GM12878 (cell line): ENCODE data around the gene C1QTNF1.

Experiments used
- CREB1 ChIP-seq: IDR thresholded peaks from 2 replicates; pipeline ENCODE4 v1.6.1; 2012; ENCODE audit warnings: low read depth, mild to moderate bottlenecking, inconsistent platforms
- TCF12 ChIP-seq: IDR thresholded peaks from 2 replicates; pipeline ENCODE4 v1.6.1; 2011; ENCODE audit warnings: low read depth, mild to moderate bottlenecking, low read length
- TF ChIP-seq, protein P1 (sequence below), 3 experiments: IDR thresholded peaks in 2 of 3; conservative IDR thresholded peaks in 1 of 3; 2 replicates each; pipeline ENCODE4 v1.5.1; 2011; ENCODE audit warnings: low read depth in 3 of 3, low read length in 3 of 3, mild to moderate bottlenecking in 3 of 3, control low read depth in 2 of 3, moderate library complexity in 2 of 3, inconsistent platforms in 1 of 3, mixed read lengths in 1 of 3; ENCODE audit not compliant: control insufficient read depth in 2 of 3, insufficient read depth in 1 of 3; ENCODE audit errors: extremely low read depth in 1 of 3

DNA sequence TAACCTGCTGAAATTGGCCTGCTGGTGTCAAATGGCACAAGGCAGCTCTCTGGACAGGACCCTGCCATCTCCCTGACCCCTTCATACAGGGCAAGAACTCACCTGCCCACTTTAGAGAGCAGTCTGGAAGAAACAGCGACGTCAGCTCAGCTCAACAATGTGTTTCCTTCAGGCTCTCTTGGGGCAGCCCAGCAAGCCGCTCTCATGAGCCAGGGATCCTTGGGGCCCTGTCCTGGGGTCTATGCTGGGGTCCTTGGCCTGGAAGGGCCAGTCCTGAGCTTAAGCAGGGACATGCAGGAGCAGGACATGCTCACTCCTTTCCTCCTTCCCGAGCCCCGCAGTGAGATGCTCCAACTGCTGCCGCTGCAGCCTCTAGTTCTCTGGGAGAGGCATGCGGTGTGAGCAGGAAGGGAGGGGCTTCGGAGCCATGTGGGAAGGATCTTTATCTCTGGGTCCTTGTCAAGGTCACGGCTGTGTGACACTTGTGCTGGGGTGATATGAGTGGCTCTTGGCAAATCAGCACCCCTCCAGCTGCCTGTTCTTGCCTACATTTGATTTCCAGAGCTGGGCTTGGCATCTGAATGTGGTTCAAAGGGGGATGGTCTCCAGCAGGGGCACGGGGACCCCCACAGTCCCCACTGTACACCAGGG is 3.4 kb downstream of the C1QTNF1 start:
- TF ChIP-seq, protein P1, sequence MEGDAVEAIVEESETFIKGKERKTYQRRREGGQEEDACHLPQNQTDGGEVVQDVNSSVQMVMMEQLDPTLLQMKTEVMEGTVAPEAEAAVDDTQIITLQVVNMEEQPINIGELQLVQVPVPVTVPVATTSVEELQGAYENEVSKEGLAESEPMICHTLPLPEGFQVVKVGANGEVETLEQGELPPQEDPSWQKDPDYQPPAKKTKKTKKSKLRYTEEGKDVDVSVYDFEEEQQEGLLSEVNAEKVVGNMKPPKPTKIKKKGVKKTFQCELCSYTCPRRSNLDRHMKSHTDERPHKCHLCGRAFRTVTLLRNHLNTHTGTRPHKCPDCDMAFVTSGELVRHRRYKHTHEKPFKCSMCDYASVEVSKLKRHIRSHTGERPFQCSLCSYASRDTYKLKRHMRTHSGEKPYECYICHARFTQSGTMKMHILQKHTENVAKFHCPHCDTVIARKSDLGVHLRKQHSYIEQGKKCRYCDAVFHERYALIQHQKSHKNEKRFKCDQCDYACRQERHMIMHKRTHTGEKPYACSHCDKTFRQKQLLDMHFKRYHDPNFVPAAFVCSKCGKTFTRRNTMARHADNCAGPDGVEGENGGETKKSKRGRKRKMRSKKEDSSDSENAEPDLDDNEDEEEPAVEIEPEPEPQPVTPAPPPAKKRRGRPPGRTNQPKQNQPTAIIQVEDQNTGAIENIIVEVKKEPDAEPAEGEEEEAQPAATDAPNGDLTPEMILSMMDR (IDR thresholded peaks at IDR 0.05 in 2 of 3, conservative IDR thresholded peaks at IDR 0.05 in 1 of 3; ENCODE audit: control insufficient read depth in 2 of 3, extremely low read depth in 1 of 3, insufficient read depth in 1 of 3, low read depth in 3 of 3, low read length in 3 of 3) = no peak
- TF ChIP-seq TCF12 (no peak), CREB1 (no peak)
